CD4-positive, alpha-beta T cell treated with Interleukin-15 for 4 hours (primary cell): ENCODE data around the gene PACSIN2.
"Not testable (repeated sequence)": the region's sequence is repeated elsewhere in the genome, so short reads cannot be mapped to it uniquely, and the experiment has no call there.

Experiments used
- DNase-seq: peaks from one replicate; pipeline ENCODE4 v3.0.0-alpha.2; 2020; ENCODE audit warnings: low spot score

PACSIN2 gene

DNA sequence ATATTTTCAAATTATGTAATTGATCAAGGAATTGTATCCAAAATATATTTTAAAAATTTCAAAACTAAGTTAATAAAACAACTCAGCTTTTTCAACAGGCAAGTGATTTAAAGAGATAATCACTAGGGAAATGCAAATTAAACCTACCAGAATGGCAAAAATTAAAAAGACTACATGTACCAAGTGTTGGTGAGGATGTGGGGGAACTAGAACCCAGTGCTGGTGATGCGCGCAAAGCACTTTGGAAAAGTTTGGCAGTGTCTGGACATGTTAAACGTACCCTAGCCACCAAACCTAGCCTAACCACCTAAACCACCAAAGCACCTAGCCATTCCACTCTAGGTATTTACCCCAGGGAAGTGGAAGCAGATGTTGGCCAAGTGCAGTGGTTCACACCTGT is 22.9 kb downstream of the PACSIN2 start:
- DNase-seq: no peak

DNA sequence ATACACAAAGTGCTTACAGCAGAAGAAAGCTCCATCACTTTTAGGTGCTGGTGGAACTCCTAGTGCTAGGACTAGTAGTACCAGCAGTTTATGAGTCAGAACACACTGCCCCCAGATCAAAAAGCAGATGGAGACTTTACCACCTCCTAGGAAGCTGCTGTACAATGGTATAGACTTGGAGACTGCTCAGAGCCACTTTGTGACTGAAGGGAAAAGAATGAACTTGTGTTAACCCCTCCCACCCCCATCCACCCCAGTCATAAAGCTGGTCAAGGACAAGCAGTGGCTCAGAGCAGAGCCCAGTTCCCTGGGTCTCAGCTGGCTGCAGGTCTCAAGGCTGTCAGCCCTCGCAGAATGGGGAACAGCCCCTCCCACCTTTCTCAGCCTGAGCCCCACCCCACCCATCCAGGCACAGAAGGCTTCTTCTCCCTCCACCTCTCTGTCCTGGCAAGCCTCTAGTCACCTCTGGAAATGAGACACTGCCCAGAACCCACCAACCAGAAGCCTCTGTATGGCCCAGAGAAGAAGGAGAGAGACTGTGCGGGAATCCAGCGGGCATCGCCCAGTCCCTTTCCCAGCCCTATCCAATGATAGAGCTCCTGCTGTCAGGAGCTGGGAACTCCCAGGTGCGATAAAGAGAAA is 23.8 kb downstream of the PACSIN2 start:
- no peak for DNase-seq

DNA sequence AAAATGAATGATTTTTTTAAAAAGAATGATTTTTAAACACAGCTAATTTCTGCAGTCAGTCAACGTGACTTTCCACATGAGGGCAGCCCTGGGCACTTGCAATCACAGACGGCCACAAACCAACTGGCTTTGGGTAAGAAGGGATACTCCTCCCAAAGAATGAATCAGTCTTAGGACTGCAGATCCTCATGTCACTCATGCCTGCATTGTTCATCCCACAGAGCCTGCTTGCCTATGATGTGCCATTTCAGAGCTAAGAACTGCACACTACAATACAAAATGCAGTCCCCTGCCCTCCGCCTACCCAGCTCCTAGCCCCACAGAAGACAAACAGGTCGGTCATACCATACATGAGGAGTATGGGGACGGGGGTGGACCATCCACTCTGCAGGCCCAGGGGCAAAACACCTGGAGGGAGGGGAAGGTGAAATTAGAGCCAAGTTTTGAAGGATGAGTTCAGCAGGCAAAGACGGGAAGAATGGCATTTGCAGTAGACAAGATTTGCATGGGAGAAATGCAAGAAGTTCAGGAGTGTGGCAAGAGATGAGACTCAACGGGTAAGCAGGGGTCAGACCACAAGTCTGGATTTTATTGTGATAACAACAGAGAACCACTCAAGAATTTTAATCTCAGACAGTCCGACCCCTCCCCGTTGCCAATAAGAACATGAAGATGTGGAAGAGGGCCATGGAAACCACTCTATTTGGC is 24.7 kb downstream of the PACSIN2 start:
- DNase-seq: no peak

DNA sequence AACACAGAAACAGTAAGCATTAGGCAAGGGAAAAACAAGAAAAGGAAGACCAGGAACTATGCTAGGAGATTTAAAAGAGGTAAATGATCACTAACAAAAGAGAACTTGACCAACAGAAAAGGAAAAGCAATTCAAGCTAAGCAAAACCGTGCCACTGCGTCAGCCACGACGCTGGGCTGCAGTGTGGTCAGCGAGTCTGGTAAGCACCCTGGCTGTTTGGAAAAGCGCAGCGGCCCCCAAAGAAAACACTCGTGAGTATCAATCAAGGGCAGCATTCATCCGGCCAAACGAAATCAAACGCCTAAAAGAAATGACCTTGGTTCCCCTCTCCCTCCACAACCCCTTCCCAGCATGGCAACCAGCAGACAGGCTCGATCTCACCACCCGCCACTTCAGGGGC is 28.8 kb downstream of the PACSIN2 start:
- no peak for DNase-seq

DNA sequence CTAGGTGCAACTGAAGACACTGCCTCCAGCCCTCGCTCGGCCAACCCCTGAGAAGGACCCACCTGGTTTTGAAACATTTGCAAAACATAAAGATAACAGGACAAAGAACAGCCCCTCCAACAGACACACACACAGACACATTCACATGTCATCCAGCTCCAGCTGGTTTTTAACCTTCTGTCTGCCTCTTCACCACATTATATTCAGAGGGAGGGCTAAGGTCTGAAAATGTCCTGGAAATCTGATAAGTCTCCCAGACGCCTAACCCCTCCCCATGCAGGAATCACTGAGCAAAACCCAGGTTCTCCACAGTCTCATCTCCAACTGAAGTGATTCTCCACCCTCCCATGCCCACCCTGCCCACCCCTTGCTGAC is 29.4 kb downstream of the PACSIN2 start:
- DNase-seq: no peak

DNA sequence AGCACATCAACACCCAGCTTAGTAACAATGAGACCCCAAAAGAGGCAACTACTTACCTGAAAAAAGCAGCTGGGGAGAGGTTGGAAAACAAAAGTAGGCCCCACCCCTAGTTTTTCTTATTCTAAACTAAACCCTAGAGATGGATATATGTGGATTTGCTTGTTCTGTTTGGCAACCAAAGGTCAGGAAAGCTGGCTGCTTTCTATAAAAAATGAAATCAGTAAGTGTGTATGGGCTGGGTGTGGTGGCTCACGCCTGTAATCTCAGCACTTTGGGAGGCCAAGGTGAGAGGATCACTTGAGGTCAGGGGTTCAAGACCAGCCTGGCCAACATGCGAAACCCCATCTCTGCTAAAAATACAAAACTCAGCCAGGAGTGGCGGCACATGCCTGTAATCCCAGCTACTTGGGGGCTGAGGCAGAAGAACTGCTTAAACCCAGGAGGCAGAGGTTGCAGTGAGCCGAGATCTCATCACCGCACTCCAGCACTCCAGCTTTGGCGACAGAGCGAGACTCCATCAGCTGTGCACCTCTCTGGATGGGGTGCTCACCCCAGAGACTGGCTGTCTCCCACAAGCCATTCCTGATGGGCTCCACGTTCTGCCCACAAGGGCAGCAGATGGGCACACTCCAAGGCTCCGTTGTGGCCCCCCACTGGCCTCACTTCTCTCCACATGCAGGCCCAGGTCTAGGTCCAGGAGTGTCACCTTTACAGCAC is 30.0 kb downstream of the PACSIN2 start:
- no peak for DNase-seq

DNA sequence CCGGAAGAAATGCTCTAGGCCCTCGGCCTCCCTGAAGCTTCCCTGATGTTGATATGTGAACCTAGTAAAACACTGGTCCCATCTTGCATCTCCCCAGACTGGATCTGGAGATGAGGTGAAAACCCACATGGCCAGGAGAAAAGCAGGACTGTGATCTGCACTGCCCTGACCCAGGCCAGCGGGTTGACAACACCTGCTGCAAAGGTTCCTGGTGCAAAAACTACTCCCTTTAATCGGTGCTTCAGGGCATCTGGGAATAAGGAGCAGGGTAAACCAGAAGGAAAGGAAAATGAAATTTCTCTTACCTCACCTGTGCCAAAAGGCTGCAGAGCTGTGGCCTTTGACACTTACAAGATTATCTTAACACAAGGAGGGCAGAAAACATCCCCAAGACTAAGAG is 30.6 kb downstream of the PACSIN2 start:
- no peak for DNase-seq

DNA sequence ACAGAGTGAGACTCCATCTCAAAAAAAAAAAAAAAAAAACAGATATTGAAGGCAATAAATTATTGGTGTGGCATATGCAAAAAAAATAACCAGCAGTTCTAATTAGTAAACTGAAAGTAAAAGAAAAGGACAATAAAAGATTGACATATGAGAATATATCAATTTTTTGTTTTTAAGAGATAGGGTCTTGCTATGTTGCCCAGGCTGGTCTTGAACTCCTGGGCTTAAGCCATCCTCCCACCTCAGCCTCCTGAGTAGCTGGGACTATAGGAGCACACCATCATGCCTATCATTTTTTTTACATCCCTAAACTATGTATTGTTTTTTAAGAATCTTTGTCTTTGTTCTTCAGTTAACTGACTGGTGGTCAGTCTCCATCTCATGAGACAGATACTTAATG is 31.5 kb downstream of the PACSIN2 start:
- no peak for DNase-seq

DNA sequence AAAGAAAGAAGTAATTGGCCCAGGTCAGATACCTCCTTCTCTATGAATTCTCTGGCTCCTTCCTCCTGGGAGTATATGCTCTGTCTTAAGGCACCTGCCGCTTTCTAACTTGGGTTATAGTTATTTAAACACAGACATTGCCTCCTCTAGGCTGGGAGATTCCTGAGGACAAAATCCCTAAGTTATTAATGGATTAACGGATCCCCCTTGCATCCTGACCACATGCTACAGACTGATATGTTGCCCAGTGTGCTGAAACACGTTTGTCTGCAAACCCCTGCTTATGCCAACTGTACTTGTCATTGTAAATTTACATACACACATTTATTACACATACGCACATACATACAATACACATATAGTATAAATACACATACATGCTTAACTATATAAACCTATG is 35.3 kb downstream of the PACSIN2 start:
- no peak for DNase-seq

DNA sequence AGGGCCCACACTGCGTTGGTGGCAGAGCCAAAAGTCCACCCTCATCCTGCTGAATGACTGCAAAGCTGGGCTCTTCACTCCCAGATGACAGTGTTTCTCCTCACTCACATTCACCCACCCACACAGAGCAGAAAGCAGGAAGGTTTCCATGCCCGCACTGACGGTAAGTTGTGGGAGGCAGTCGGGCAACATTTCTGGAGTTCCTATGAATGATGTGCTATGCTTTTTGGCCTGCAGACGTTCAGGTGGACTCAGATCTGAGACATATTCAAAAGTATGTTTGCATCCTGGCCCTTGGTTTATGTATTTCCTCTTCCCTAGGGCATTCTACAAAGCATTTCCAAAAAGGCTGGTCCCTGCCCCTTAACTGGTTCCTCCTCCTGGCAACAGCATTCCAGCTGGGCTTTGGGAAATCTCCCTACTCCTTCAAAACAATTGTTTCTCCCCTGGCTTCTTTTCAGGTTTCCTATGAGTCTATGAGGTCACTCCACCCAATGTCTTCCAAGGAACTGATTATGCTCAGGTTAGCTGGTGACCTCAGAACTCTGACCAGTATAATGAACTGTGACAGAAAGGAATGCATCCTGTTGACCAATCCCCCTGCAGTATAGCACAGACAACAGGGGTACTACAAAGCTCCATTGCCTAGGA is 36.4 kb downstream of the PACSIN2 start:
- DNase-seq: no peak

DNA sequence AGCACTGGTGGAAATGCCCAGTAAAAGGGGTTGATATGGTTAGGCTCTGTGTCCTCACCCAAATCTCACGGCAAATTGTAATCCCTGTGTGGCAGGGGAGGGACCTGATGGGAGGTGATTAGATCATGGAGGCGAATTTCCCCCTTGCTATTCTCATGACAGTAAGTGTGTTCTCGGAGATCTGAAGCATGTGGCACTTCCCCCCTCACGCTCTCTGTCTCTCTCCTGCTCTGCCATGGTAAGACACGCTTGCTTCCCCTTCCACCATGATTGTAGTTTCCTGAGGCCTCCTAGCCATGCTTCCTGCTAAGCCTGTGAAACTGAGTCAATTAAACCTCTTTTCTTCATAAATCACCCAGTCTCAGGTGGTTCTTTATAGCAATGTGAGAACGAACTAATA is 37.4 kb downstream of the PACSIN2 start:
- no peak for DNase-seq

DNA sequence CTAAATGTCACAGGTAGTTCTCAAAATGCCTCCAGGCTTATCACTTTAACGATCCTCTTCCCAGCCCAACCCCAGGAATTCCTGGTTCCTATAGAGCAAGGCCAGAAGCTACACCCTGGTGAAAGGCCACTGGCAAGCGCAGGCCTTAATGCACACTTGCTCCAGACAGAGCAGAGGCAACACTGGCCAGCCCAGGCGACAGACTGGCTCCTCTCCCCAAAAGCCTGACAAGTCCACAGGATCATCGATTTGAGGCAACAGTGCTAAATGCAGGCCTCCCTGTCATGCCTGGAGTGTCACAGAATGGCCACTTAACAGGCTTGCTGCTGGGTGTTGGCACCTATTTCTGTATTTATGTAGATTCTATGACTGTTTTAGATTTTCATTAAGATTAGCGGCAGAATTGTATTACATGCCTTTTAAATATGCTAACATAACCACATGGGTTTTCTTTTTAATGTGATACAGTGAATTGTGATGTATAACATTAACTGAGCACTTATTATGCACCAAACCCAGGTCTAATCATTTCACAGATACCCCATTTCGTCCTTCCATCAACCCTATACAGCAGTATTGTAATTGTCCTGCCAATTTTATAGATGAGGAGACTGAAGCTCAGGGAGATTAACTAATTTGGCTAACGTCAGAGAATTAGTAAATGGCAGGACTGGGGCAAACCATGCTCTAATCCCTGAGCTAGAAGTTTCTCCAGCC is 38.6 kb downstream of the PACSIN2 start:
- no peak for DNase-seq

DNA sequence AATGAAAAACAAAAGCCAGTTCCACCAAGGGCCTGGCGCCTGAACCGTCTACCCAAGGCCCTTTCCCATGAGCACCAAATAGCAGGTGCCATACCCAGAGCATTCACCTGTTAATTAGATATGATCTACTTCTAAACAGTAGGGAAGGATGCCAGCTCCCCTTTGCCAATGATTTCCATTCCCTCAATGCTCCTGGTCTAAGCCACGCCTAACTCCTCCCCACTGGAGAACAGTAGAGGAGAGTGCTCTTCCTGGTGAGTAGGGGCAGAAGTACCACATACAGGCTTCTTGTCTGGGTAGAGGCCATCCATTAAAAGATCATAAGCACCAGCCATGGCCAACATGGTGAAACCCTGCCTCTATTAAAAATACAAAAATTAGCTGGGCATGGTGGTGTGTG is 40.7 kb downstream of the PACSIN2 start:
- no peak for DNase-seq

DNA sequence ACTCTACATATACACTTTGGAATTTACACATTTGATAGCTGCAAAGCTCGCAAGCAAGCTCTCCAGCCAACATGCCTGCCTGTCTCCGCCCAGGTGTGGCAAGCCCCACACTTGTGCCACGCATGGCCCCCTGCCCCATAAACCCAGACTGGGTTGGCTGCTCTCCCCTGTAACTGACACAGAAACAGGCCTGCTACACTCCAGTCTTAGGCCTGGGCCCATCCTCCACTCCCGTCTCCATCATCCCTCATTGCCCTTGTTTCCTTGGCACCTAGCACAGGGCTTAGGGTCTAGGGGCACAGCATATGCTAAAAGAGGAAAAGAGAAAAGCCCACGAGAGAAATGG is 41.4 kb downstream of the PACSIN2 start:
- DNase-seq: no peak

DNA sequence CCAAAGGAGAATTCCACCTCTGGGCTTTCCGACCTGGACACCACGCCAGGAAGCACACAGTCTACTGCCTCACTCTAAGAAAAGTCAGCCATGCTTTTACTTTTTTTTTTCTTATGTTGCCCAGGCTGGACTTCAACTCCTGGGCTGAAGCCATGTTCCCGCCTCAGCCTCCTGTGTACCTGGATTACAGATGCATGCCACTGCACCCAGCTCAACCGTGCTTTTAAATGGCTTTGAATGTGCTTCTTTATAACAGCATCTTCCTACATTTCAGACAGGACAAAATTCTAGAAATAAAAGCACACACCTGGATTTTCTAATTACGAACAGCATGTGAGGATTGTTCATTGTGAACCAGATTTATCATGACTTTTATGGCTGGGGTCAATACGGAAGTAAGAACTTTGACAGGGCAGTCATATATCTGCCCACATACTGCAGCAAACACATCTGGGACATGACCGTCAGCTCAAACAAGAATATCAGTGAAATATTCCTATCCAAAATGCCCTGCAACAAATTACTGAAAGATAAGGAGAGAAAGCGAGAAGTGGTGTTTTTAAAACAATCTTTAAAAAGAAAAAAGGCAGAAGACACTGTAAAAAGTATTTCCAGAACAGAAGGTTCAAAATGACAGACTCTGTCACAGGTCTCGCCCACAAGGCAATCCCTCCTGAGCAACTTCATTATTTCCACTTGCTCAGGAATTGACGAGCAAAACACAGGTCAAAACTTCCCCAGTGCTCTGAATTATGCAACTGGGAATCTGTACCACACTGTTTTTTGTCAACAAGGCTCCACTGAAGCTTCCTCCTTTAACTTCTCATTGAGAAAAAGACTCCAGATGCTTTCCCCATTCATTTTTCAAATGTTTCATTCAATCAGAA is 42.1 kb downstream of the PACSIN2 start:
- no peak for DNase-seq

DNA sequence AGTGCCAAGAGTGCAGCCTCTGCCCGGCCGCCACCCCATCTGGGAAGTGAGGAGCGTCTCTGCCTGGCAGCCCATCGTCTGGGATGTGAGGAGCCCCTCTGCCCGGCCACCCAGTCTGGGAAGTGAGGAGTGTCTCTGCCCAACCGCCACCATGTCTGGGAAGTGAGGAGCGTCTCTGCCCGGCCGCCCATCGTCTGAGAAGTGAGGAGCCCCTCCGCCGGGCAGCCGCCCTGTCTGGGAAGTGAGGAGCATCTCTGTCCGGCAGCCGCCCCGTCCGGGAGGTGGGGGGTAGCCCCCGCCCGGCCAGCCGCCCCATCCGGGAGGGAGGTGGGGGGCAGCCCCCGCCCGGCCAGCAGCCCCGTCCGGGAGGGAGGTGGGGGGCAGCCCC is 43.5 kb downstream of the PACSIN2 start:
- not testable (repeated sequence) for DNase-seq

DNA sequence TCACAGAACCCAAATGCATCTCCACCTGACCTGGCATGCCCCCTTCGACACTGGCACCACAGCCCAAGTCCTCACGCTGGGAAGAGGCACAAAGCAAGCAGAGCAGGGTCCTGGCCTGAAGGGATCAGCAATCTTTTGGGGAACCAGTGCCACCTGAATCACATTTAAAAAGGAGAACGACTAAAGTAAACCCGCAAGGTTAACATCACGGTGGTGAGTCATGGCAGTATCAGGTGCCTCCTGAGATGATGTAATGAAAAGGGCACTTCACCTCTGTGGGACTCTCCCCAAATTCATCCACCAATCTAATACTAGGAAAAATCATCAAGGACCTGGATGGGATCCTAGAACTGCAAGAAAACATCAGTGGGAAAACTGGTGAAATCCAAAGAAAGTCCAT is 44.9 kb downstream of the PACSIN2 start:
- no peak for DNase-seq

DNA sequence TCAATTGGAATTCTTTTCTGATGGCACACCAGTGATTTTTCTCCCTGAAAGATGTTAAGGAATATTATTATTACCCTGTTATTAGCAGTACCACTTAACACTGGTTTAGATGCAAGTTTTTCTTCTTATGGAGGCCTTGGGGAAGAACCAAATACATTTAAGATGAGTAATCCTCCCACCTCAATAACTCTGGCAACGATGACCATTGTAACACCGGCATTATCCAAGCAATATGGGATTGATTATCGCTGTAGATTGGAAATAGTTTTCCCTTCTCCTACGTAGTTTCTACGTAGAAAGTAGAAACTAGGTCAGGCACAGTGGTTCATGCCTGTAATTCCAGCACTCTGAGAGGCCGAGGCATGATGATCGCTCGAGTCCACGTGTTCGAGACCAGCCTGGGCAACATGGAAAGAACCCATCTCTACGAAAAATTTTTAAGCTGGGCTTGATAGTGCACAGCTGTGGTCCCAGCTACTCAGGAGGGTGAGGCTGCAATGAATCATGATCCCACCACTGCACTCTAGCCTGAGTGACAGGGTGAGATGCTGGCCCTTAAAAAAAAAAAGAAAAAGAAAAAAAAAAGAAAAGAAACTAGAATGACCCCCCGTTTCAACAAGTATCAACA is 45.5 kb downstream of the PACSIN2 start:
- DNase-seq: no peak

DNA sequence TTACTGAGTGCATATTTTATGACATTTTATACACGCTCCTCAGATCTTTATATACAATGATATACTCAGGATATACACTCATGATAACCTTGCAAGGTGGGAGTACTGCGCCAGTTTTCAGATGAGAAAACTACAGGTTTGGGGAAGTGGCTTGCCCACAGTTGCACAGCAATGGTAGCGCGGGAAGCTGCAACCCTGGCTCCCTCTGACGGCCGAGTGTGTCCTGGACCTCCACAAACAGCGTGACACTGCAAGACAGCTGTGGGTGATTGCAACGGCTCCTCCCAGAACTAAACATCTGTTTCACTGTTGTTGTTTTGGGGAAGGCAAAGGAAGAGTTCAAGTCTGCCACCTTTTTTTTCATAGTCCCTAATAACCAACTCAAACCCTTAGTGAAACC is 47.0 kb downstream of the PACSIN2 start:
- no peak for DNase-seq

DNA sequence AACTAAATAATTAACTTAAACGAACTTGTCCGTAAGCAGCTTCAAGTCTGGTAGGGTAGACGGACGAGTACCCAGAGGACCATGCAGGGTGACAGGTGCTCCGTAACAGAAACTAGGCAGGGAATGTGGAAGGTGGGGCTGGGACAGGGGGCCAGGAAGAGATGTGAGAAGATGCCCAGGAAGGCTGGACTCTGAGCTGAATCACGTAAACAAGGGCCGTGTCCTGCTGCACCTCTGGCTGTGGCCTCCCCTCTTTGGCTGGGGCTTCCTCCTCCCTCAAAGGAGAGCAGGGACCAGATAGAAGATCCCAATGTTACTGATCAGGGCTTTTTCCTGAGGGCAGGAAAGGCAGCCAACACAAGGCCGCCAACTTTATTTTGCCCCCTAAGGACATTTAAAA is 47.9 kb downstream of the PACSIN2 start:
- no peak for DNase-seq

DNA sequence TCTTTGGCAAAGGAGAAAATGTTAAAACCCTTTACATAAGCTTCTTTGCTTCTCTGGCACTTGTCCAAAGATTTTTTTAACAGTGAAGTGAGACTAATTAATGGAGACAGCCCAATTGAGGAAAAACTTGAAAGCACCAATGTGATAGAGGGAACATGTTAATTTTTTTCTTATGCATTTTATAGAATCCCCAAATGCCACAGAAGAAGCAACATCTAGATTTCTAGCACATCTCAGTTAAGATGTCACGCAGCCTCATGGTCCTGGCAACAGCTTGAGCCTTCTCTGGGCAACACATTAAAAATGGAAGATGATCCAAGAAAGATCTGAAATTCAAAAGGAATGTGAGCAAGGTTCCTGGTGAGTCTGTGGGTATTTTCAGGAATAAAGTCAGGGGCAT is 48.5 kb downstream of the PACSIN2 start:
- DNase-seq: no peak
